SU-DHL-6 (cell line): ENCODE results near the gene MOB3A.
"Not testable (repeated sequence)": the region's sequence is repeated elsewhere in the genome, so short reads cannot be mapped to it uniquely, and the experiment has no call there.

Experiments
- H2AFZ ChIP-seq: fragments of 200-600 bp; sonication (generic); 2 replicates; pipeline ENCODE4 v1.6.1; 2014; ENCODE audit warnings: low read depth, mild to moderate bottlenecking, moderate library complexity, mixed read lengths, antibody characterized with exemption, low read length; ENCODE audit not compliant: severe bottlenecking
- H3F3A ChIP-seq: fragments of 200-600 bp; shearing (Covaris generic); 2 replicates; pipeline ENCODE4 v1.6.0; 2016; ENCODE audit warnings: antibody characterized with exemption, mild to moderate bottlenecking; ENCODE audit not compliant: insufficient read depth
- H3K27ac ChIP-seq: fragments of 200-600 bp; sonication (generic); 2 replicates; pipeline ENCODE4 v1.5.1; 2016; ENCODE audit warnings: low read depth, mild to moderate bottlenecking, low read length, moderate library complexity, mixed read lengths
- H3K27me3 ChIP-seq: fragments of 200-600 bp; sonication (generic), shearing (Covaris generic); 2 replicates; pipeline ENCODE4 v1.6.0; 2014; ENCODE audit warnings: mild to moderate bottlenecking, low read length
- H3K36me3 ChIP-seq: fragments of 200-600 bp; sonication (generic); 2 replicates; pipeline ENCODE4 v1.6.1; 2014; ENCODE audit warnings: mild to moderate bottlenecking, low read length, mixed read lengths
- H3K4me2 ChIP-seq: fragments of 300-600, 200-600 bp; shearing (Covaris generic), sonication (generic); 2 replicates; pipeline ENCODE4 v1.6.0; 2014; ENCODE audit warnings: low read length, low read depth, mild to moderate bottlenecking; ENCODE audit not compliant: poor library complexity, severe bottlenecking
- H3K4me3 ChIP-seq: fragments of 200-600 bp; sonication (generic); 2 replicates; pipeline ENCODE4 v1.5.1; 2014; ENCODE audit warnings: antibody characterized with exemption, low read length, mild to moderate bottlenecking, mixed read lengths; ENCODE audit not compliant: insufficient read depth, poor library complexity, severe bottlenecking
- H3K79me2 ChIP-seq: fragments of 200-600 bp; sonication (generic); 2 replicates; pipeline ENCODE4 v1.6.1; 2014; ENCODE audit warnings: mild to moderate bottlenecking, low read length, moderate library complexity; ENCODE audit not compliant: insufficient read depth
- H3K9ac ChIP-seq: fragments of 200-600 bp; sonication (generic); 2 replicates; pipeline ENCODE4 v1.7.0; 2014; ENCODE audit warnings: mild to moderate bottlenecking, low read length
- H3K9me2 ChIP-seq: fragments of 200-600 bp; sonication (generic); replicated peaks from 2 replicates; pipeline ENCODE4 v1.6.1; 2014; ENCODE audit warnings: low read length; ENCODE audit not compliant: insufficient read depth
- H3K9me3 ChIP-seq: fragments of 200-600 bp; sonication (generic); 2 replicates; pipeline ENCODE4 v1.6.1; 2014; ENCODE audit warnings: low read length, mixed read lengths; ENCODE audit not compliant: insufficient read depth
- H4K20me1 ChIP-seq: fragments of 200-600 bp; sonication (generic); 2 replicates; pipeline ENCODE4 v1.6.1; 2014; ENCODE audit warnings: low read depth, mild to moderate bottlenecking, antibody characterized with exemption, low read length, moderate library complexity, mixed read lengths
- EZH2phosphoT487 ChIP-seq: fragments of 200-600 bp; sonication (generic), shearing (Covaris generic); conservative IDR thresholded peaks from 2 replicates; pipeline ENCODE4 v1.6.1; 2018; ENCODE audit warnings: mild to moderate bottlenecking, antibody characterized with exemption, low read length, moderate library complexity, mixed read lengths
- TF ChIP-seq, protein P1 (sequence below): fragments of 200-600 bp; sonication (generic); IDR thresholded peaks from one replicate; pipeline ENCODE4 v1.5.1; 2017; ENCODE audit warnings: antibody characterized with exemption, mild to moderate bottlenecking, low read length, moderate library complexity; ENCODE audit not compliant: insufficient read depth, poor library complexity, severe bottlenecking

MOB3A gene

DNA sequence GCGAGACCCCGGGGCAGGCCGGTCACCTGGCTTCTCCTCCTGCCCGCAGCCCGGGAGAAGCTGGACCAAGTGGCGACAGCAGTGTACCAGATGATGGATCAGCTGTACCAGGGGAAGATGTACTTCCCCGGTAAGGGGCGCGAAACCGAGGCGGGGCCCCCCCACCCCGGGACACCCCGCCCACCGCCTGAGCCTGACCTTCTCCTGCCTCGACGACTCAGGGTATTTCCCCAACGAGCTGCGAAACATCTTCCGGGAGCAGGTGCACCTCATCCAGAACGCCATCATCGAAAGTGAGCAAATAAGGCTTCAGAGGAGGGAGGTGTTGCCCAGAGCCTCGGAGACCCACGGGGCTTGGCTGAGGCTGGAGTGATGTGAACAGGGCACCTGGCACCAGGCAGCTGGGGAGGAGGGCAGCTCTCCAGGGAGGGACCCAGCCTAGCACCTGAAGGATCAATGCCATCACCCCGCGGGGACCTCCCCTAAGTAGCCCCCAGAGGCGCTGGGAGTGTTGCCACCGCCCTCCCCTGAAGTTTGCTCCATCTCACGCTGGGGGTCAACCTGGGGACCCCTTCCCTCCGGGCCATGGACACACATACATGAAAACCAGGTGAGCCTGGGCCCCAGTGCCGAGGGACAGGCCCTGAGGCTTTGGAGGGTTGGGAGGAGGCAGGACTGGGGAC is 1.2 kb upstream of the MOB3A start:
- H3K9me3 ChIP-seq = no peaks in the 10 kb centered on the region
- TF ChIP-seq, protein P1, sequence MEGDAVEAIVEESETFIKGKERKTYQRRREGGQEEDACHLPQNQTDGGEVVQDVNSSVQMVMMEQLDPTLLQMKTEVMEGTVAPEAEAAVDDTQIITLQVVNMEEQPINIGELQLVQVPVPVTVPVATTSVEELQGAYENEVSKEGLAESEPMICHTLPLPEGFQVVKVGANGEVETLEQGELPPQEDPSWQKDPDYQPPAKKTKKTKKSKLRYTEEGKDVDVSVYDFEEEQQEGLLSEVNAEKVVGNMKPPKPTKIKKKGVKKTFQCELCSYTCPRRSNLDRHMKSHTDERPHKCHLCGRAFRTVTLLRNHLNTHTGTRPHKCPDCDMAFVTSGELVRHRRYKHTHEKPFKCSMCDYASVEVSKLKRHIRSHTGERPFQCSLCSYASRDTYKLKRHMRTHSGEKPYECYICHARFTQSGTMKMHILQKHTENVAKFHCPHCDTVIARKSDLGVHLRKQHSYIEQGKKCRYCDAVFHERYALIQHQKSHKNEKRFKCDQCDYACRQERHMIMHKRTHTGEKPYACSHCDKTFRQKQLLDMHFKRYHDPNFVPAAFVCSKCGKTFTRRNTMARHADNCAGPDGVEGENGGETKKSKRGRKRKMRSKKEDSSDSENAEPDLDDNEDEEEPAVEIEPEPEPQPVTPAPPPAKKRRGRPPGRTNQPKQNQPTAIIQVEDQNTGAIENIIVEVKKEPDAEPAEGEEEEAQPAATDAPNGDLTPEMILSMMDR = no peak
- TF ChIP-seq EZH2phosphoT487 = no peak
- H3K27me3 ChIP-seq = no peaks in the 10 kb centered on the region
- H3K79me2 ChIP-seq = peaks cover 37% of the 10 kb centered on the region
- peak overlapping the region; percentile 66 for H3K4me3 ChIP-seq
- no peaks in the 10 kb centered on the region for H3K9me2 ChIP-seq
- no peaks in the 10 kb centered on the region for H3K36me3 ChIP-seq
- no peak overlapping the region for H2AFZ ChIP-seq
- H3K4me2 ChIP-seq = peak overlapping the region; percentile 80
- H3F3A ChIP-seq = peaks cover 15% of the 10 kb centered on the region
- H3K9ac ChIP-seq = peak overlapping the region; percentile 62
- H3K27ac ChIP-seq = peak overlapping the region; percentile 26; the same call in 1 of the 2 replicates
- H4K20me1 ChIP-seq = no peaks in the 10 kb centered on the region

DNA sequence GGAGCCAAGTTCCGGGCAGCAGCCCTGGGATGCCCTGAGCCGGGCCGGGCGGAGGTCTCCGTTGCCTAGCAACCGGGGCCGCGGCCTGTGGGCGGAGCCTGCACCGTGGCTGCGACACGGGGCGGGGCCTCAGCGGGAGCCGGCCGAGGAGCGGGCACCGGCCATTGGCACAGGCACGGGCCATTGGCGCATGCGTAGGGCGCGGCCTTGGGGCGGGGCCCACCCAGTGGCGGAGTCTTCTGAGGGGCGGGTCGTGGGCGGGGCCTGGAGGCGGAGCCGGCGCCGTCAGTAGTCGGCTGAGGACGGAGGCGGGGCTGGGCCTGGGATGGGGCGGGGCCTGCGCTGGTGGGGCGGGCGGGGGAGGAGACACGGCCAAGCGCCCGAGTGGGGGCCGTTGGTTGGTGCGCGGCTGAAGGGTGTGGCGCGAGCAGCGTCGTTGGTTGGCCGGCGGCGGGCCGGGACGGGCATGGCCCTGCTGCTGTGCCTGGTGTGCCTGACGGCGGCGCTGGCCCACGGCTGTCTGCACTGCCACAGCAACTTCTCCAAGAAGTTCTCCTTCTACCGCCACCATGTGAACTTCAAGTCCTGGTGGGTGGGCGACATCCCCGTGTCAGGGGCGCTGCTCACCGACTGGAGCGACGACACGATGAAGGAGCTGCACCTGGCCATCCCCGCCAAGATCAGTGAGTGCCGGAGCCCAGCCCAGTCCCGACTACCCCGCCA is 515 bp upstream of the MOB3A start, which contains the start of gene IZUMO4:
IZUMO4 (plus strand) TSS at position 436 of the 723 bp plus-strand sequence; CDS start at position 467, 31 bp downstream.
- H4K20me1 ChIP-seq = no peaks in the 10 kb centered on the region
- no peaks in the 10 kb centered on the region for H3K9me2 ChIP-seq
- no peak within 1 kb of the TSS for H2AFZ ChIP-seq
- H3K9ac ChIP-seq = peak within 1 kb of the TSS; percentile 78
- H3K27ac ChIP-seq = peak within 1 kb of the TSS; percentile 98
- peaks cover 22% of the 10 kb centered on the region for H3F3A ChIP-seq
- H3K27me3 ChIP-seq = no peaks in the 10 kb centered on the region
- peak within 1 kb of the TSS; percentile 73 for H3K4me3 ChIP-seq
- no peaks in the 10 kb centered on the region for H3K36me3 ChIP-seq
- no peaks in the 10 kb centered on the region for H3K9me3 ChIP-seq
- TF ChIP-seq, protein P1 = peak; percentile 37
- no peak for TF ChIP-seq EZH2phosphoT487
- H3K4me2 ChIP-seq = peak within 1 kb of the TSS; percentile 80
- peaks cover 41% of the 10 kb centered on the region for H3K79me2 ChIP-seq

- H3K4me2 ChIP-seq = peak overlapping the region; percentile 80
- peaks cover 67% of the 10 kb centered on the region for H3F3A ChIP-seq
- not testable (repeated sequence) for H2AFZ ChIP-seq, H3K9me3 ChIP-seq, H3K27me3 ChIP-seq, H3K4me3 ChIP-seq, H3K9me2 ChIP-seq, H4K20me1 ChIP-seq, H3K36me3 ChIP-seq
- peak overlapping the region; percentile 62; the same call in 1 of the 2 replicates for H3K9ac ChIP-seq
- peaks cover 41% of the 10 kb centered on the region for H3K79me2 ChIP-seq
- peak overlapping the region; percentile 98 for H3K27ac ChIP-seq
Measured at GRCh38 chr19:2091926-2092525, 4.1 kb downstream of the MOB3A start.
